GM21528 (cell line): Measurements from ENCODE around the gene THAP10.

Source experiments
- ATAC-seq: cut with Tn5 transposase; IDR thresholded peaks from one replicate; pipeline ENCODE4 v1.9.1; 2021; ENCODE audit warnings: mild to moderate bottlenecking, moderate library complexity; ENCODE audit not compliant: unreplicated experiment, low FRiP score

THAP10 gene

DNA sequence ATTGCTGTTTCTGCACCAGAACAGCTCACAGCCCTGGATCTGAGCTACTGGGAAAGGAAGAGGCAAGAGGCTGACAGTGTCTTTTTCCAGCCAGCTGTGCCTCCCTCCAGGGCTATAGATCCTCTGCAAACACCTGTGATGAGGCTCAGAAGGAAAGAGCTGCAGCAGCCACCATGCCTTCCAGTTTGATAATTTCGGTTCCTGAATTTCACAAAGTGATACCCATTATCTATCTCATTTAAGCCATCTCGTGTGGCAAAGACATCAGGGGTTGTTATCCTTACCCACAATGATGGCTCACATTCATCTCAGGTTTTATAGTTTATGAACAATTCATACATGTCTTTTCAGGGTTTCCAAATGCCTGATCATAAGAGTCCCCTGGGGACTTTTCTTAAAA lies 36.5 kb downstream of the THAP10 start:
- no peak for ATAC-seq

GRCh38 chr15:70854666-70854976 lies 37.6 kb downstream of the THAP10 start:
- ATAC-seq = no peak

DNA sequence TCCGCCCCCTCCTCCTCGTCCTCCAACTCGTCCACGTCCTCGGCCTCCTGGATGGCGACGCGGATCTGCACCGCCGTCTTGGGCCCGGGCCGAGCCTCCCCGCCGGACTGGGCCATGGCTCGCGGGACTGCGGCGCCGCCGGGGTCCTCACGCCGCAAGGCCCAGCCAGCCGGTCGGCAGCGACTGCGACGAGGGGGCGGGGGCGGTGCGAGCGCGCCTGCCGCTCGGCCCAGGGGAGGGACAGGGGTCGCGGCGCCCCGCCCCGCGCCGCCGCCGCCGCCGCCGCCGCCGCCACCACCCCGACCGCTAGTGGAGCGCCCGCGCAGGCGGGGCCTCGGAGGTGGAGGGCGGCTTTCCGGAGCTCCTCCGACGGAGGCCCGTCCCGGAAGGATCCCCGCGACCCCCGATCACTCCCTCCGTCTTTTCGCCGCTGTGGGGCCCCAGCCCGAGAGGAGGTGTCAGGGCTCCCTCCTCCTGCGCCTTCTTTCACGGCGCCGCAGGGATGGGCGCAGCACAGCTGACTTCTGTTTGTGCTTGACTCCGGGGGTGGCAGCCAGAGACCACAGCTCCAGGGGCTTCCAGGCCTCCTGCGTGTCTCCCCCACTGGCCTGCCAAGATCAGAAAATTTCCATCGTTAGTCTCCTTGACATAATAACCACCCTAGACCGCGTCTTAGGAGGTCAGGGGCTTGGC lies 38.1 kb downstream of the THAP10 start, which contains the start of gene LARP6:
Gene LARP6, minus strand, starts transcription at position 185 of the 693 bp plus-strand sequence. Its CDS starts 69 bp downstream, at position 116.
- ATAC-seq = no peak

GRCh38 chr15:70853318-70853972 lies 38.8 kb downstream of the THAP10 start:
- ATAC-seq = no peak

DNA sequence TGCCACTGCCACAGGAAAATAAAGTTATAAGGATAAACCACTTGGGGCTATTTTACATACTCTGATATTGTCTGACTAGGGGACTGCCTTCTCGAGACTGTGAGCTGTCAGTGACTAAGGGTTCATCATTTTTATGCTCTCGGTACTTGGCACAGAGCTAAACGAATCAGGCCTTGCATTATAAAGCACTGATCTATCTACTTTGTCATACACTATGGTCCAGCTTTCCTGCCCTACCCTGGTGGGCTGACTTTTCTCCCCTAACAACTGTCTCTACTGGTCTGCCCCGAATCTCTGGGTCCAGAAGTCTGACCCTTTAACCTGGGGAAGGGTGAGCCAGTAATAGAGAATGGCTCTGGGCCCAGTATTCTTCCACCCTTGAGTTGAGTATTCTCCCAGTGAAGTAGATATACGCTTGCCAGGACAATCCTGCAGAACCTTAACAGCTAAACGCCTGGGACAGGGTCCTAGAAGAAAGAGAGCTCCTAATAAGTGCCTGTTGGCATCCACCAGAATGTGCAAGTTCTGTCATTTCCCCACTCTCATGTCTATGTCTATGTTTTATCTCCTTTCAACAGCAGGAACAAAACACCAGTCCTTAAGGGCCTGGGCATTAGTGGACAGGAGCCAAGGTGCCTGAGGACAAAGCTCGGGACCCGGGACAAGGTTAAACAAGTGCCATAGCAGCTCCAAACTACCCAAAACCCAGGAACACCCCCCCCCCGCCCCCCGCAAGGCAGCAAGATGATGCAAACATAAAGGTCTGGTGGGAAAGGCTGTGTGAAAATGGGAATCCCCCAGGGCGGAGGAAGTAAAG lies 39.5 kb downstream of the THAP10 start:
- ATAC-seq = no peak

DNA sequence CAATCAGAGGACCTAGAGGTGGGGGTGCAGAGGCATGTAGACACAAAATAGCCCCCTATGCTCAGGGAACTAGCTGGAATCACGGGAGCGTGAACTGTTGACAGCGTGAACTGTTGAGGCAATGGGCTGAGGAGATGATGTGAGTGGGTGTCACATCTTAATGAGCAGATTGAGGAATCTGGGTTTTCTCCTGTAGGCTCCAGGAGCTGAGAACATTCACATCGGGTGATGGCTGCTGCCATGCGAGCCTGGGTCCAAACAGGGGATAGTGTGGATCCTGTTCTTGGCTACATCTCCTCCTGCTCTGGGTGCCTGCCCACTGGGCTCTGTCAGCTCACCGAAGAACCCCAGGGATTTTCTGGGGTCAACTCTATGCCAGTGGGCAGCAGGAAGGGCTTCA lies 40.3 kb downstream of the THAP10 start:
- ATAC-seq = no peak

GRCh38 chr15:70845602-70846360 lies 46.5 kb downstream of the THAP10 start:
- ATAC-seq = no peak

- no peak for ATAC-seq
Observed at GRCh38 chr15:70837476-70837875, 54.8 kb downstream of the THAP10 start.

GRCh38 chr15:70835841-70836240 lies 56.4 kb downstream of the THAP10 start:
- ATAC-seq = no peak

- no peak for ATAC-seq
Observed at GRCh38 chr15:70835415-70835814, 56.8 kb downstream of the THAP10 start.

- ATAC-seq = no peak
Observed at GRCh38 chr15:70834999-70835398, 57.2 kb downstream of the THAP10 start.

GRCh38 chr15:70833861-70834765 lies 58.1 kb downstream of the THAP10 start:
- ATAC-seq = no peak

DNA sequence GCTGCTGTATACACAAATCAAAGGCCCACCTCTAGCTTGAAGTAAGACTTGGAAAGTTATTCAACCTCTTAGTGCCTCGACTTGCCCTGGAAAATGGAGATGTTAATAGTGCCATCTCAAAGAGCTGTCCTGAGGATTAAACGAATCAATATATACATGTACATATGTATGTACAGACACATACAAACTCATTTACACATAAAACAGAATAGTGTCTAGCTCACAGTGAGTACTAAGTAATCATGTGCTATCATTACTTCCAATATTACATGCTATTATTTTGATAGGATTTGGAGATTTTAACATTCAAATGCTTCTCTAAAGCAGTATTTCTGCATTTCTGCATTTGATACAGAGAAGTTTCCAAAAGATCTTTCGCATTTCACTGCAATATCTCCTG lies 58.8 kb downstream of the THAP10 start:
- no peak for ATAC-seq

- ATAC-seq = no peak
Observed at GRCh38 chr15:70832176-70832575, 60.1 kb downstream of the THAP10 start.
